Ishikawa (cell line): ENCODE data around the gene DPEP2NB.

Experiments
- CEBPB ChIP-seq: IDR thresholded peaks from 2 replicates; pipeline ENCODE4 v1.6.1; 2012
- CREB1 ChIP-seq: IDR thresholded peaks from 2 replicates; pipeline ENCODE4 v1.6.1; 2012; ENCODE audit warnings: low read depth
- EGR1 ChIP-seq: IDR thresholded peaks from 2 replicates; pipeline ENCODE4 v1.6.1; 2012
- EP300 ChIP-seq: IDR thresholded peaks from 2 replicates; pipeline ENCODE4 v1.6.1; 2012; ENCODE audit warnings: borderline replicate concordance
- FOXM1 ChIP-seq: IDR thresholded peaks from 2 replicates; pipeline ENCODE4 v1.6.1; 2012; ENCODE audit warnings: low read depth, borderline replicate concordance
- NFIC ChIP-seq: IDR thresholded peaks from 2 replicates; pipeline ENCODE4 v1.6.1; 2012
- RAD21 ChIP-seq: IDR thresholded peaks from 2 replicates; pipeline ENCODE4 v1.6.1; 2012; ENCODE audit warnings: low read depth
- REST ChIP-seq: IDR thresholded peaks from 2 replicates; pipeline ENCODE4 v1.6.1; 2012; ENCODE audit warnings: low read depth, mild to moderate bottlenecking
- TAF1 ChIP-seq: IDR thresholded peaks from 2 replicates; pipeline ENCODE4 v1.6.1; 2012; ENCODE audit warnings: low read depth, mild to moderate bottlenecking
- TCF12 ChIP-seq: IDR thresholded peaks from 2 replicates; pipeline ENCODE4 v1.6.1; 2012; ENCODE audit warnings: low read depth
- TEAD4 ChIP-seq: IDR thresholded peaks from 2 replicates; pipeline ENCODE4 v1.6.1; 2012
- YY1 ChIP-seq: IDR thresholded peaks from 2 replicates; pipeline ENCODE4 v1.6.1; 2012; ENCODE audit warnings: low read depth
- ZBTB7A ChIP-seq: IDR thresholded peaks from 2 replicates; pipeline ENCODE4 v1.6.1; 2012; ENCODE audit warnings: low read depth
- TF ChIP-seq, protein P1 (sequence below): IDR thresholded peaks from 2 replicates; pipeline ENCODE4 v1.6.1; 2012
- TF ChIP-seq, protein P2 (sequence below): IDR thresholded peaks from 2 replicates; pipeline ENCODE4 v1.6.1; 2012

The DPEP2NB gene

GRCh38 chr16:68009157-68009735, 6.5 kb downstream of the DPEP2NB start:
- no peak for TF ChIP-seq NFIC
- TF ChIP-seq, protein P1, sequence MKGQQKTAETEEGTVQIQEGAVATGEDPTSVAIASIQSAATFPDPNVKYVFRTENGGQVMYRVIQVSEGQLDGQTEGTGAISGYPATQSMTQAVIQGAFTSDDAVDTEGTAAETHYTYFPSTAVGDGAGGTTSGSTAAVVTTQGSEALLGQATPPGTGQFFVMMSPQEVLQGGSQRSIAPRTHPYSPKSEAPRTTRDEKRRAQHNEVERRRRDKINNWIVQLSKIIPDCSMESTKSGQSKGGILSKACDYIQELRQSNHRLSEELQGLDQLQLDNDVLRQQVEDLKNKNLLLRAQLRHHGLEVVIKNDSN: no peak
- no peak for TF ChIP-seq RAD21
- TF ChIP-seq TEAD4: no peak
- no peak for TF ChIP-seq TCF12
- no peak for TF ChIP-seq CREB1
- TF ChIP-seq FOXM1: no peak
- no peak for TF ChIP-seq EGR1

DNA sequence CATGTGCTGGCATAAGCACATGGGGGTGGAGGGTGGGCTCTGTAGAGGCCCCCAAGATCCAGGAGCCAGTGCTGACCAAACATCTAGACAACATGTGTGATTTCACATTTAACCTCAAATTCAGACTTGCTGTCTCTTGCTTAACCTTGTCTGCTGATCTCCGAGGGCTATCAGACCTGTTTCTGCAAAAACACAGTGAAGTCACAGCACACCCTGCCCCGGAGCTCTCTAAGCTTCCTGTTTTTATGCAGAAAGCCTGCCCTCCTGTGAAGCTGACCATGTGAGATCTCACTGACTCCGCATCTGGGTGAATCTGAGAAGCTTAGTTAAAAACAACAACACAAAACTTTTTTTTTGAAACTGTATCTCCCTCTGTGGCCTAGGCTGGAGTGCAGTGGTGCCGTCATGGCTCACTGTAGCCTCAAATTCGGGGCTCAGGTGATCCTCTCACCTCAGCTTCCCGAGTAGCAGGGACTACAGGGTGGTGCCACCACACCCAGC, 9.9 kb downstream of the DPEP2NB start:
- no peak for TF ChIP-seq NFIC
- no peak for TF ChIP-seq ZBTB7A
- TF ChIP-seq EGR1: no peak
- TF ChIP-seq TAF1: no peak
- no peak for TF ChIP-seq FOXM1
- no peak for TF ChIP-seq CEBPB
- TF ChIP-seq, protein P1: no peak
- TF ChIP-seq, protein P2, sequence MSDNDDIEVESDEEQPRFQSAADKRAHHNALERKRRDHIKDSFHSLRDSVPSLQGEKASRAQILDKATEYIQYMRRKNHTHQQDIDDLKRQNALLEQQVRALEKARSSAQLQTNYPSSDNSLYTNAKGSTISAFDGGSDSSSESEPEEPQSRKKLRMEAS: no peak
- TF ChIP-seq RAD21: no peak
- TF ChIP-seq CREB1: no peak
- no peak for TF ChIP-seq YY1
- TF ChIP-seq TCF12: no peak
- no peak for TF ChIP-seq REST
- TF ChIP-seq EP300: no peak

GRCh38 chr16:68005211-68005610, 10.5 kb downstream of the DPEP2NB start:
- TF ChIP-seq NFIC (no peak), TAF1 (no peak), CREB1 (no peak), EGR1 (no peak), FOXM1 (no peak), TEAD4 (no peak), YY1 (no peak), TCF12 (no peak), RAD21 (no peak), EP300 (no peak)
- TF ChIP-seq, protein P1: no peak
- TF ChIP-seq, protein P2: no peak

- TF ChIP-seq RAD21 (no peak), CREB1 (no peak), EP300 (no peak), YY1 (no peak), TEAD4 (no peak), FOXM1 (no peak), NFIC (no peak), TAF1 (no peak), TCF12 (no peak), CEBPB (no peak), ZBTB7A (no peak), EGR1 (no peak), REST (no peak)
- TF ChIP-seq, protein P1: no peak
- TF ChIP-seq, protein P2: no peak
Measured at GRCh38 chr16:68003031-68003430, 12.7 kb downstream of the DPEP2NB start.

DNA sequence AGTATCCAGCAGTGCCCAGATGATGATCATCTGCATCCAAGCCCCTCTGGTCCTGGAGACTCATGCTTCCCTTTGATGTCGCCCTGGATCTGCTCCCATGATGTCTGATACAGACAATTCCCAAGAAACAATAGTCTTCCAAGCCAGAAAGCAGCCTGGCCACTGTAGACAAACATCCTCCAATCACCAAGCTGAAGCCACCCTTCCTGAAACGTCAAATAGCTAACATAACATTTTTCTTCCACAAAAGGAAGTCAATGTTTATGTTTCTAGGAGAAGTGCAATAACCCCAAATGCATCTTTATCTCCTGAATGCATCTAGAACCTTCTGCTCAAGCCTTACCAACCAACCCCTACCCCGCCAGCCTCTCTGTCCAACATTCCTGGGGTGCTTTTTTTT, 15.3 kb downstream of the DPEP2NB start:
- no peak for TF ChIP-seq REST
- no peak for TF ChIP-seq EGR1
